ENCODE measurements around the gene SLC35G6. TPM values are rescaled to one million over a fixed set of nuclear protein-coding genes. Genes with fewer than 3 reads are reported as not detected.

SLC35G6 gene
- polyA plus RNA-seq, 2 of the 4 experiments (the other 2 are of a cell fraction), result not detected

DNA sequence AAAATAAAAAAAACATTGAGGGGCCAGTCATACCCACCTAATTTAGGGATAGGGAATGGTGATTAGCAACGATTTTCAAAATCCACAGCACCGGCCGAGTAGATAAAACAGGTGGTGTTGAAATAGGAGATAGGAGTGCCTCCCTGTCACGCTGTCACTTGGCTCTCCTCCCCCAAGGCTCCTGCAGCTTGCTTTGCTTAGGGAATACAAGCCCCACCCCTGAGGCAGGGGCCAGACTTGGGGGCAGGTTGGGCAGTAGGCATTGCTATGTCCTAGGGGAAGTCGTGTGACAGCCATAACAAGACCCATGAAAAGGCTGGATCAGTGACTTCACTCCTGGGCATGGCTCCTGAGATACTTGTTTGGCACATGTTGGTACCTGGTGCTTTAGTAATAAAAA lies 28.7 kb downstream of the SLC35G6 start:
- CTCF ChIA-PET, result interaction anchor here (0.5 to 6.7 kb wide), 3 partner anchors 10 to 348 kb away, joined by 3 to 72 read pairs (median 37); partner anchors contain the start of gene SENP3
- Histone ChIP-seq H3K9me3 (no peaks in the 10 kb centered on the region), H3K4me3 (no peak overlapping the region), H3K4me2 (no peak overlapping the region), H3K27ac (no peak overlapping the region), H3K4me1 (no peaks in the 10 kb centered on the region)
- POLR2A ChIA-PET, result interaction anchor here (1.4 kb wide), 1 partner anchor 26 kb away, joined by 5 read pairs; the partner anchor contains the start of gene POLR2A
- DNase-seq (ENCODE audit: low read depth in 1 of 2, low spot score in 1 of 2) (no peak), FAIRE-seq (no peak), ATAC-seq (no peak)
- 78% methylated on average over 5 of the region's 5 CpGs for WGBS (ENCODE audit: missing lambda C conversion rate)
- TF ChIP-seq HOXB13 (CRISPR knock-in tag; IDR thresholded peaks at IDR 0.05; ENCODE audit: low read depth), result no peak
- TF ChIP-seq RCOR1 (IDR thresholded peaks at IDR 0.05; ENCODE audit: low read depth, low read length), result no peak
- no peak for TF ChIP-seq BCL3 (IDR thresholded peaks at IDR 0.05)
- TF ChIP-seq MAX (IDR thresholded peaks at IDR 0.05), result no peak
- no peak for TF ChIP-seq FOXS1 (CRISPR knock-in tag; IDR thresholded peaks at IDR 0.05)
- no peak for TF ChIP-seq ESRRA (IDR thresholded peaks at IDR 0.05; ENCODE audit: borderline replicate concordance, low read length)
- TF ChIP-seq GATA3 (IDR thresholded peaks at IDR 0.05; ENCODE audit: borderline replicate concordance), result no peak
- TF ChIP-seq ZSCAN20 (CRISPR knock-in tag; IDR thresholded peaks at IDR 0.05), result no peak
- TF ChIP-seq PHF8 (IDR thresholded peaks at IDR 0.05; ENCODE audit: borderline replicate concordance, low read depth), result no peak
- no peak for TF ChIP-seq CEBPB (IDR thresholded peaks at IDR 0.05)

DNA sequence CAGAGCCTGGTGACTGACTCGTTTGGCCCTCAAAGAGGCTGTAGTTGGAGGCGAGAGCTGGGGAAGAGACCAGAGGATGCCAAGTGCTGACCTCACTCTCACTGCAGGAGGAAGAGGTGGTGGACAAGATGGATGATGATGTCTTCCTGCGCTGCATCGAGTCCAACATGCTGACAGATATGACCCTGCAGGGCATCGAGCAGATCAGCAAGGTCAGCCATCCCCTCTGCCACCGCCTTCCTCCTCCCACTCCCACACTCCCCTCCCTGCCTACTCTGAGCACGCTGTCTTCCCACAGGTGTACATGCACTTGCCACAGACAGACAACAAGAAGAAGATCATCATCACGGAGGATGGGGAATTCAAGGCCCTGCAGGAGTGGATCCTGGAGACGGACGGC lies 29.9 kb downstream of the SLC35G6 start:
- TF ChIP-seq PHF8 (IDR thresholded peaks at IDR 0.05; ENCODE audit: borderline replicate concordance, low read depth), result no peak
- TF ChIP-seq, protein P1, sequence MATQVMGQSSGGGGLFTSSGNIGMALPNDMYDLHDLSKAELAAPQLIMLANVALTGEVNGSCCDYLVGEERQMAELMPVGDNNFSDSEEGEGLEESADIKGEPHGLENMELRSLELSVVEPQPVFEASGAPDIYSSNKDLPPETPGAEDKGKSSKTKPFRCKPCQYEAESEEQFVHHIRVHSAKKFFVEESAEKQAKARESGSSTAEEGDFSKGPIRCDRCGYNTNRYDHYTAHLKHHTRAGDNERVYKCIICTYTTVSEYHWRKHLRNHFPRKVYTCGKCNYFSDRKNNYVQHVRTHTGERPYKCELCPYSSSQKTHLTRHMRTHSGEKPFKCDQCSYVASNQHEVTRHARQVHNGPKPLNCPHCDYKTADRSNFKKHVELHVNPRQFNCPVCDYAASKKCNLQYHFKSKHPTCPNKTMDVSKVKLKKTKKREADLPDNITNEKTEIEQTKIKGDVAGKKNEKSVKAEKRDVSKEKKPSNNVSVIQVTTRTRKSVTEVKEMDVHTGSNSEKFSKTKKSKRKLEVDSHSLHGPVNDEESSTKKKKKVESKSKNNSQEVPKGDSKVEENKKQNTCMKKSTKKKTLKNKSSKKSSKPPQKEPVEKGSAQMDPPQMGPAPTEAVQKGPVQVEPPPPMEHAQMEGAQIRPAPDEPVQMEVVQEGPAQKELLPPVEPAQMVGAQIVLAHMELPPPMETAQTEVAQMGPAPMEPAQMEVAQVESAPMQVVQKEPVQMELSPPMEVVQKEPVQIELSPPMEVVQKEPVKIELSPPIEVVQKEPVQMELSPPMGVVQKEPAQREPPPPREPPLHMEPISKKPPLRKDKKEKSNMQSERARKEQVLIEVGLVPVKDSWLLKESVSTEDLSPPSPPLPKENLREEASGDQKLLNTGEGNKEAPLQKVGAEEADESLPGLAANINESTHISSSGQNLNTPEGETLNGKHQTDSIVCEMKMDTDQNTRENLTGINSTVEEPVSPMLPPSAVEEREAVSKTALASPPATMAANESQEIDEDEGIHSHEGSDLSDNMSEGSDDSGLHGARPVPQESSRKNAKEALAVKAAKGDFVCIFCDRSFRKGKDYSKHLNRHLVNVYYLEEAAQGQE (IDR thresholded peaks at IDR 0.05), result no peak
- TF ChIP-seq TFCP2L1 (CRISPR knock-in tag; IDR thresholded peaks at IDR 0.05), result no peak
- TF ChIP-seq HDAC2 (IDR thresholded peaks at IDR 0.05), result no peak
- TF ChIP-seq USF2 (IDR thresholded peaks at IDR 0.05), result no peak
- TF ChIP-seq HOXB13 (CRISPR knock-in tag; IDR thresholded peaks at IDR 0.05; ENCODE audit: low read depth), result no peak
- no peak for TF ChIP-seq FOSL2 (IDR thresholded peaks at IDR 0.05)
- no peak for TF ChIP-seq FOSL2 (CRISPR knock-in tag; IDR thresholded peaks at IDR 0.05)
- TF ChIP-seq EHF (CRISPR knock-in tag; IDR thresholded peaks at IDR 0.05), result no peak
- TF ChIP-seq MAFK (IDR thresholded peaks at IDR 0.05; ENCODE audit: partially characterized antibody), result no peak
- no peak for TF ChIP-seq NFE2L2 (conservative IDR thresholded peaks at IDR 0.05; ENCODE audit: low read length)
- TF ChIP-seq RCOR1 (IDR thresholded peaks at IDR 0.05; ENCODE audit: low read depth, low read length), result no peak
- TF ChIP-seq ELK1 (IDR thresholded peaks at IDR 0.05; ENCODE audit: low read depth, low read length), result no peak
- TF ChIP-seq FOSB (CRISPR knock-in tag; IDR thresholded peaks at IDR 0.05), result no peak
- 91% methylated on average over 10 of the region's 10 CpGs for WGBS (ENCODE audit: missing lambda C conversion rate)
- FAIRE-seq, result no peak
- Histone ChIP-seq H3K27ac (no peak overlapping the region), H3K4me3 (no peak overlapping the region), H3K4me1 (no peaks in the 10 kb centered on the region), H3K9me3 (no peaks in the 10 kb centered on the region), H3K4me2 (no peak overlapping the region)
- CTCF ChIA-PET, result interaction anchor here (0.8 to 9.8 kb wide), 5 partner anchors 9 to 53 kb away, joined by 4 to 232 read pairs (median 4); partner anchors contain the start of genes SENP3 and TNFSF13
- ATAC-seq, result peak; percentile 4 to 12; a peak in 2 of 6 replicates
- POLR2A ChIA-PET, result interaction anchor here (1.1 kb wide), 1 partner anchor 50 kb away, joined by 3 read pairs; no protein-coding TSS in a partner anchor
- DNase-seq (ENCODE audit: low read depth in 1 of 2, low spot score in 1 of 2), result no peak

Data from A549 (cell line).